Measurements from ENCODE around the gene ACKR1. TPM values are rescaled to one million over a fixed set of nuclear protein-coding genes. Genes with fewer than 3 reads are reported as not detected.

ACKR1 gene
- not detected in 2 replicates for total RNA-seq

GRCh38 chr1:159204161-159205141 is at the start of gene ACKR1:
Gene ACKR1, plus strand, starts transcription at chr1:159204875. Its CDS starts 85 bp downstream, at chr1:159204960.

GRCh38 chr1:159171254-159171687 is 33.4 kb upstream of the ACKR1 start, which contains the start of gene CADM3:
Gene CADM3, plus strand, starts transcription at chr1:159171615. Its CDS starts 151 bp downstream, at chr1:159171766.

Other genes with a start within 250 kb of the ACKR1 start
- gene IFI16, start 195.0 kb upstream of the ACKR1 start, total RNA-seq = 59.8 and 86.8 TPM in 2 replicates
- not detected in 2 replicates for gene AIM2, start 128.1 kb upstream of the ACKR1 start, total RNA-seq
- under 0.01 TPM in 1 of 2 replicates, not detected in the other for gene CADM3, start 33.3 kb upstream of the ACKR1 start, total RNA-seq
- gene FCER1A, start 97.5 kb downstream of the ACKR1 start, total RNA-seq = not detected in 2 replicates
- not detected in 2 replicates for gene OR10J4, start 227.3 kb downstream of the ACKR1 start, total RNA-seq
- not detected in 2 replicates for gene OR10J1, start 234.8 kb downstream of the ACKR1 start, total RNA-seq